HL-60 (cell line): ENCODE results near the gene TPP2.

ENCODE experiments used
- CTCF ChIP-seq: IDR thresholded peaks from one replicate; pipeline ENCODE4 v1.5.1; 2011; ENCODE audit warnings: low read length, control low read depth, inconsistent platforms; ENCODE audit not compliant: insufficient read depth
- GABPA ChIP-seq: IDR thresholded peaks from 2 replicates; pipeline ENCODE4 v1.6.1; 2012; ENCODE audit warnings: low read depth
- POLR2AphosphoS5 ChIP-seq: IDR thresholded peaks from 2 replicates; pipeline ENCODE4 v1.6.1; 2012; ENCODE audit warnings: low read depth
- REST ChIP-seq: IDR thresholded peaks from 2 replicates; pipeline ENCODE4 v1.6.1; 2012; ENCODE audit warnings: low read depth; ENCODE audit not compliant: insufficient replicate concordance
- SPI1 ChIP-seq: IDR thresholded peaks from 2 replicates; pipeline ENCODE4 v1.6.1; 2012; ENCODE audit warnings: low read depth, mild to moderate bottlenecking, borderline replicate concordance

- TF ChIP-seq CTCF (no peak), POLR2AphosphoS5 (no peak), GABPA (no peak), SPI1 (no peak), REST (no peak)
Observed at GRCh38 chr13:102563267-102563666, 33.5 kb upstream of the TPP2 start.
